ENCODE data around the gene HIPK3. TPM values are rescaled to one million over a fixed set of nuclear protein-coding genes. Genes with fewer than 3 reads are reported as not detected.

Gene HIPK3
- total and polyA plus RNA-seq, 2 donors (not counting 3 experiments of a cell fraction or from before 2014, with no cell fraction given), result 13.3 to 36.1 TPM

DNA sequence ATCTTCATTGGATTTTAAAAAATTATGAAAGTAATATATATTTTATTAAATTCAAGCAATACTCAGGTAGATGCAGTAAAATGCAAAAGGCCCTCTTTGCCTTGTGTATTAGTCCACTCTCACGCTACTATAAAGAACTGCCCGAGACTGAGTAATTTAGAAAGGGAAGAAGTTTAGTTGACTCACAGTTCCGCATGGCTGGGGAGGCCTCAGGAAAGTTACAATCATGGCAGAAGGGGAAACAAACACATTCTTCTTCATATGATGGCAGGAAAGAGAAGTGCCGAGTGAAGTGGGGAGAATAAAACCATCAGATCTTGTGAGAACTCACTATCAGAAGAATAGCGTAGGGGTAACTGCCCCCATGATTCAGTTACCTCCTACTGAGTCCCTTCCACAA lies 130.8 kb downstream of the HIPK3 start:
- peaks cover 75% of the 10 kb centered on the region for H3K79me2 ChIP-seq (ENCODE audit: control insufficient read depth, insufficient read depth, low read length)
- no peaks in the 10 kb centered on the region for H3K36me3 ChIP-seq (ENCODE audit: control insufficient read depth in 2 of 2, extremely low read depth in 1 of 2, insufficient read depth in 2 of 2, low read length in 2 of 2)
- H2AFZ ChIP-seq (ENCODE audit: low read depth, low read length), result no peak overlapping the region
- no peak overlapping the region for H3K27ac ChIP-seq (ENCODE audit: insufficient read depth, low read depth, low read length)
- dilution Hi-C loops (cut with MboI; ENCODE audit: extremely low pct_ligation_motif_present, low sequenced_read_pairs) (no loop called here), intact Hi-C loops (cut with micrococcal nuclease) (no loop called here)
- peak; percentile 62 for FAIRE-seq
- no peak overlapping the region for H3K9ac ChIP-seq (replicated peaks; ENCODE audit: extremely low read depth, insufficient read depth, low read length)
- H3K4me1 ChIP-seq (ENCODE audit: control insufficient read depth, extremely low read depth, insufficient read depth, low read length), result peaks cover 4% of the 10 kb centered on the region
- DNase-seq (ENCODE audit: low read depth, low spot score), result no peak
- no TSS peak for BruUV-seq (replicated peaks)
- H3K27me3 ChIP-seq (ENCODE audit: control insufficient read depth in 2 of 2, insufficient read depth in 2 of 2, low read length in 2 of 2), result no peaks in the 10 kb centered on the region
- no peak overlapping the region for H3K4me3 ChIP-seq (replicated peaks in 1 of 3; ENCODE audit: insufficient read depth in 1 of 3, low read depth in 1 of 3, low read length in 3 of 3)
- H4K20me1 ChIP-seq (replicated peaks; ENCODE audit: control insufficient read depth, extremely low read depth, insufficient read depth, low read length), result no peaks in the 10 kb centered on the region
- no peak overlapping the region for H3K4me2 ChIP-seq (ENCODE audit: insufficient read depth, low read length)
- ChIA-PET POLR2A (no interaction called here), CTCF (no interaction called here)
- no peak for TF ChIP-seq POLR2A (IDR thresholded peaks at IDR 0.05; ENCODE audit: low read depth, low read length)
- no peak for TF ChIP-seq FOS (IDR thresholded peaks at IDR 0.05; ENCODE audit: borderline replicate concordance, insufficient read depth, low read length)
- TF ChIP-seq POLR2AphosphoS5 (IDR thresholded peaks at IDR 0.05; ENCODE audit: insufficient read depth, low read depth, low read length), result no peak
- TF ChIP-seq GATA2 (IDR thresholded peaks at IDR 0.05; ENCODE audit: insufficient read depth, insufficient read length, low read depth, low read length), result no peak
- no peak for TF ChIP-seq MYC (IDR thresholded peaks at IDR 0.05; ENCODE audit: low read depth, low read length)
- TF ChIP-seq JUN (IDR thresholded peaks at IDR 0.05; ENCODE audit: borderline replicate concordance, insufficient read depth, insufficient read length, low read depth), result no peak
- TF ChIP-seq, protein P1, sequence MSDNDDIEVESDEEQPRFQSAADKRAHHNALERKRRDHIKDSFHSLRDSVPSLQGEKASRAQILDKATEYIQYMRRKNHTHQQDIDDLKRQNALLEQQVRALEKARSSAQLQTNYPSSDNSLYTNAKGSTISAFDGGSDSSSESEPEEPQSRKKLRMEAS (IDR thresholded peaks at IDR 0.05; ENCODE audit: insufficient read depth, insufficient read length), result no peak
- no peak for TF ChIP-seq EZH2 (IDR thresholded peaks at IDR 0.05; ENCODE audit: borderline replicate concordance, low read depth, low read length, severe bottlenecking)
- TF ChIP-seq, protein P2, sequence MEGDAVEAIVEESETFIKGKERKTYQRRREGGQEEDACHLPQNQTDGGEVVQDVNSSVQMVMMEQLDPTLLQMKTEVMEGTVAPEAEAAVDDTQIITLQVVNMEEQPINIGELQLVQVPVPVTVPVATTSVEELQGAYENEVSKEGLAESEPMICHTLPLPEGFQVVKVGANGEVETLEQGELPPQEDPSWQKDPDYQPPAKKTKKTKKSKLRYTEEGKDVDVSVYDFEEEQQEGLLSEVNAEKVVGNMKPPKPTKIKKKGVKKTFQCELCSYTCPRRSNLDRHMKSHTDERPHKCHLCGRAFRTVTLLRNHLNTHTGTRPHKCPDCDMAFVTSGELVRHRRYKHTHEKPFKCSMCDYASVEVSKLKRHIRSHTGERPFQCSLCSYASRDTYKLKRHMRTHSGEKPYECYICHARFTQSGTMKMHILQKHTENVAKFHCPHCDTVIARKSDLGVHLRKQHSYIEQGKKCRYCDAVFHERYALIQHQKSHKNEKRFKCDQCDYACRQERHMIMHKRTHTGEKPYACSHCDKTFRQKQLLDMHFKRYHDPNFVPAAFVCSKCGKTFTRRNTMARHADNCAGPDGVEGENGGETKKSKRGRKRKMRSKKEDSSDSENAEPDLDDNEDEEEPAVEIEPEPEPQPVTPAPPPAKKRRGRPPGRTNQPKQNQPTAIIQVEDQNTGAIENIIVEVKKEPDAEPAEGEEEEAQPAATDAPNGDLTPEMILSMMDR (IDR thresholded peaks at IDR 0.05; ENCODE audit: extremely low read depth in 1 of 2, insufficient read depth in 1 of 2, low read depth in 1 of 2, low read length in 2 of 2), result no peak
- no peaks in the 10 kb centered on the region for H3K9me1 ChIP-seq (replicated peaks; ENCODE audit: control insufficient read depth, extremely low read depth, insufficient read depth, low read length)
- no peaks in the 10 kb centered on the region for H3K9me3 ChIP-seq (replicated peaks; ENCODE audit: control insufficient read depth, insufficient read depth, low read length)
